Ectodermal cell (in vitro differentiated cells): ENCODE data around the gene COX8C. TPM values are rescaled to one million over a fixed set of nuclear protein-coding genes. Genes with fewer than 3 reads are reported as not detected.

Experiments
- H3K27ac ChIP-seq: 2 replicates; pipeline ENCODE4 v1.7.0; 2013; ENCODE audit warnings: mild to moderate bottlenecking, low read depth, low read length; ENCODE audit not compliant: insufficient read depth, poor library complexity, severe bottlenecking
- H3K27me3 ChIP-seq: 2 replicates; pipeline ENCODE4 v1.7.0; 2013; ENCODE audit warnings: mild to moderate bottlenecking, low read length; ENCODE audit not compliant: insufficient read depth, control insufficient read depth, poor library complexity, severe bottlenecking
- H3K36me3 ChIP-seq: one replicate; pipeline ENCODE4 v1.7.0; 2013; ENCODE audit warnings: low read length; ENCODE audit not compliant: control insufficient read depth, insufficient read depth
- H3K4me1 ChIP-seq: one replicate; pipeline ENCODE4 v1.7.0; 2013; ENCODE audit warnings: low read length; ENCODE audit not compliant: control insufficient read depth, insufficient read depth
- H3K4me3 ChIP-seq: 2 replicates; pipeline ENCODE4 v1.7.0; 2013; ENCODE audit warnings: low read depth, low read length, control low read depth; ENCODE audit not compliant: insufficient read depth
- H3K9me3 ChIP-seq: 2 replicates; pipeline ENCODE4 v1.7.0; 2013; ENCODE audit warnings: mild to moderate bottlenecking, low read length, moderate library complexity; ENCODE audit not compliant: control insufficient read depth
- WGBS, 2 experiments: methylation state at CpG; one replicate each; pipeline ENCODE4 v1.1.7; 2013; ENCODE audit warnings: missing lambda C conversion rate in 2 of 2; 5-methylcytosine and 5-hydroxymethylcytosine counted together
- polyA plus RNA-seq, 4 experiments: library from polyadenylated mRNA; stranded (reverse); fragments of 50-300 nt; gene quantifications; one replicate each; pipeline ENCODE4 v1.2.3, GENCODE V29; 2013

COX8C gene
- not detected for polyA plus RNA-seq (2013, experiment 1 of 4)
- not detected for polyA plus RNA-seq (2013, experiment 2 of 4)
- polyA plus RNA-seq (2013, experiment 3 of 4), result not detected
- 0.69 TPM for polyA plus RNA-seq (2013, experiment 4 of 4)

GRCh38 chr14:93346926-93347721 is at the start of gene COX8C:
TSS of gene COX8C (plus strand) at chr14:93347182. CDS start at chr14:93347269, 87 bp downstream.
- H3K27ac ChIP-seq, result no peak within 1 kb of the TSS
- H3K4me3 ChIP-seq, result no peak within 1 kb of the TSS
- H3K4me1 ChIP-seq, result peaks cover 7% of the 10 kb centered on the region
- H3K27me3 ChIP-seq, result no peaks in the 10 kb centered on the region
- H3K36me3 ChIP-seq, result no peaks in the 10 kb centered on the region
- 96 to 98% methylated on average over 60 of the region's 60 CpGs for WGBS, 2 experiments
- peaks cover 3% of the 10 kb centered on the region for H3K9me3 ChIP-seq

- 76 to 88% methylated on average over 2 to 3 of the region's 3 CpGs for WGBS, 2 experiments
- peaks cover 5% of the 10 kb centered on the region for H3K4me1 ChIP-seq
- H3K27ac ChIP-seq, result no peak overlapping the region
- H3K9me3 ChIP-seq, result no peaks in the 10 kb centered on the region
- no peaks in the 10 kb centered on the region for H3K27me3 ChIP-seq
- H3K36me3 ChIP-seq, result no peaks in the 10 kb centered on the region
- H3K4me3 ChIP-seq, result no peak overlapping the region
These were observed 47.6 kb upstream of the COX8C start for GRCh38 chr14:93299416-93299815.

- Histone ChIP-seq H3K4me1 (peaks cover 5% of the 10 kb centered on the region), H3K27ac (no peak overlapping the region), H3K9me3 (no peaks in the 10 kb centered on the region), H3K4me3 (no peak overlapping the region), H3K27me3 (no peaks in the 10 kb centered on the region), H3K36me3 (no peaks in the 10 kb centered on the region)
- 91 to 95% methylated on average over 6 of the region's 6 CpGs for WGBS, 2 experiments
These were observed 47.1 kb upstream of the COX8C start for GRCh38 chr14:93299866-93300265.

GRCh38 chr14:93301821-93302447 is 45.0 kb upstream of the COX8C start:
- Histone ChIP-seq H3K27ac (peak overlapping the region; percentile 26), H3K27me3 (no peaks in the 10 kb centered on the region), H3K4me3 (no peak overlapping the region), H3K4me1 (peaks cover 5% of the 10 kb centered on the region), H3K36me3 (no peaks in the 10 kb centered on the region), H3K9me3 (no peaks in the 10 kb centered on the region)
- whole genome bisulfite sequencing, 2 experiments, result 89 to 94% methylated on average over 6 of the region's 6 CpGs

GRCh38 chr14:93302688-93303581 is 44.0 kb upstream of the COX8C start:
- peaks cover 5% of the 10 kb centered on the region for H3K4me1 ChIP-seq
- WGBS, 2 experiments, result 89 to 93% methylated on average over 10 to 12 of the region's 12 CpGs
- H3K27me3 ChIP-seq, result no peaks in the 10 kb centered on the region
- no peaks in the 10 kb centered on the region for H3K36me3 ChIP-seq
- no peak overlapping the region for H3K4me3 ChIP-seq
- no peaks in the 10 kb centered on the region for H3K9me3 ChIP-seq
- no peak overlapping the region for H3K27ac ChIP-seq

- WGBS, 2 experiments, result 83 to 86% methylated on average over 3 of the region's 3 CpGs
- H3K36me3 ChIP-seq, result no peaks in the 10 kb centered on the region
- no peaks in the 10 kb centered on the region for H3K27me3 ChIP-seq
- peaks cover 5% of the 10 kb centered on the region for H3K4me1 ChIP-seq
- H3K27ac ChIP-seq, result no peak overlapping the region
- H3K9me3 ChIP-seq, result no peaks in the 10 kb centered on the region
- no peak overlapping the region for H3K4me3 ChIP-seq
These were observed 43.3 kb upstream of the COX8C start for GRCh38 chr14:93303659-93304058.

GRCh38 chr14:93304771-93305170 is 42.2 kb upstream of the COX8C start:
- no CpG with 5 or more reads among the region's 1 CpG for WGBS, 2 experiments
- H3K27me3 ChIP-seq, result no peaks in the 10 kb centered on the region
- H3K4me1 ChIP-seq, result peaks cover 5% of the 10 kb centered on the region
- H3K9me3 ChIP-seq, result no peaks in the 10 kb centered on the region
- H3K4me3 ChIP-seq, result no peak overlapping the region
- no peaks in the 10 kb centered on the region for H3K36me3 ChIP-seq
- no peak overlapping the region for H3K27ac ChIP-seq

- Histone ChIP-seq H3K9me3 (no peaks in the 10 kb centered on the region), H3K27ac (no peak overlapping the region), H3K27me3 (no peaks in the 10 kb centered on the region), H3K36me3 (no peaks in the 10 kb centered on the region), H3K4me3 (no peak overlapping the region), H3K4me1 (peaks cover 5% of the 10 kb centered on the region)
- 85 to 97% methylated on average over 5 to 6 of the region's 6 CpGs for WGBS, 2 experiments
These were observed 41.1 kb upstream of the COX8C start for GRCh38 chr14:93305725-93306418.

- Histone ChIP-seq H3K9me3 (no peaks in the 10 kb centered on the region), H3K4me1 (peaks cover 3% of the 10 kb centered on the region), H3K4me3 (no peak overlapping the region), H3K27me3 (no peaks in the 10 kb centered on the region), H3K36me3 (no peaks in the 10 kb centered on the region), H3K27ac (no peak overlapping the region)
These were observed 40.2 kb upstream of the COX8C start for GRCh38 chr14:93306812-93307211.
